ENCODE data around the gene MRPS5. TPM values are rescaled to one million over a fixed set of nuclear protein-coding genes. Genes with fewer than 3 reads are reported as not detected.
A peak's percentile ranks its signal among the peaks of the same experiment; 100 is the strongest.

MRPS5 gene
- total RNA-seq, 1 donor from 2014 or later, result 57.4 TPM

- peaks cover 4% of the 10 kb centered on the region for H3K4me1 ChIP-seq (ENCODE audit: insufficient read depth, low read length)
- Mint-ChIP-seq H3K4me1 (ENCODE audit: low read depth, unreplicated experiment) (peaks cover 10% of the 10 kb centered on the region), H3K27me3 (ENCODE audit: low read depth, unreplicated experiment) (no peaks in the 10 kb centered on the region), H3K4me3 (ENCODE audit: unreplicated experiment) (peak within 1 kb of the TSS; percentile 97), H3K9me3 (ENCODE audit: unreplicated experiment) (peaks cover 2% of the 10 kb centered on the region), H3K36me3 (ENCODE audit: low read depth, unreplicated experiment) (peaks cover 2% of the 10 kb centered on the region), H3K27ac (ENCODE audit: unreplicated experiment) (peak within 1 kb of the TSS; percentile 99)
- peak within 1 kb of the TSS; percentile 98 for H3K27ac ChIP-seq (ENCODE audit: low read depth, low read length)
- no peak for TF ChIP-seq CTCF (IDR thresholded peaks at IDR 0.05; ENCODE audit: insufficient read depth, low read depth, low read length)
- no peak for TF ChIP-seq EZH2 (IDR thresholded peaks at IDR 0.05; ENCODE audit: insufficient read depth, low read length)
- H3K36me3 ChIP-seq (ENCODE audit: insufficient read depth, low read length), result no peaks in the 10 kb centered on the region
- H3K4me3 ChIP-seq (ENCODE audit: insufficient read depth, low read depth, low read length), result peak within 1 kb of the TSS; percentile 87
- H2AFZ ChIP-seq (ENCODE audit: low read depth, low read length), result peak within 1 kb of the TSS; percentile 97
- H3K9ac ChIP-seq (ENCODE audit: low read length), result peak within 1 kb of the TSS; percentile 92
- H3K79me2 ChIP-seq (ENCODE audit: insufficient read depth, low read length), result peaks cover 49% of the 10 kb centered on the region
- peak within 1 kb of the TSS; percentile 93 for H3K4me2 ChIP-seq (ENCODE audit: low read length)
- FAIRE-seq (no peak), DNase-seq (ENCODE audit: low read depth) (peak; percentile 96)
- H4K20me1 ChIP-seq (ENCODE audit: insufficient read depth, low read length), result peaks cover 5% of the 10 kb centered on the region
- no peaks in the 10 kb centered on the region for H3K27me3 ChIP-seq (ENCODE audit: insufficient read depth, low read length)
- no peaks in the 10 kb centered on the region for H3K9me3 ChIP-seq (ENCODE audit: insufficient read depth, low read depth, low read length)
Observed at GRCh38 chr2:95165371-95166064, 43.9 kb upstream of the MRPS5 start, which contains the start of gene ZNF2. TSS of gene ZNF2 (plus strand) at chr2:95165809. CDS start at chr2:95176227, 10,418 bp downstream.

- TF ChIP-seq EZH2 (IDR thresholded peaks at IDR 0.05; ENCODE audit: insufficient read depth, low read length) (no peak), CTCF (IDR thresholded peaks at IDR 0.05; ENCODE audit: insufficient read depth, low read depth, low read length) (no peak)
- Histone ChIP-seq H3K27me3 (ENCODE audit: insufficient read depth, low read length) (no peaks in the 10 kb centered on the region), H4K20me1 (ENCODE audit: insufficient read depth, low read length) (peaks cover 5% of the 10 kb centered on the region), H3K79me2 (ENCODE audit: insufficient read depth, low read length) (peaks cover 47% of the 10 kb centered on the region), H2AFZ (ENCODE audit: low read depth, low read length) (peak overlapping the region; percentile 97), H3K4me1 (ENCODE audit: insufficient read depth, low read length) (peaks cover 7% of the 10 kb centered on the region), H3K4me2 (ENCODE audit: low read length) (peak overlapping the region; percentile 93), H3K4me3 (ENCODE audit: insufficient read depth, low read depth, low read length) (peak overlapping the region; percentile 87), H3K9ac (ENCODE audit: low read length) (peak overlapping the region; percentile 92), H3K36me3 (ENCODE audit: insufficient read depth, low read length) (no peaks in the 10 kb centered on the region), H3K27ac (ENCODE audit: low read depth, low read length) (peak overlapping the region; percentile 98), H3K9me3 (ENCODE audit: insufficient read depth, low read depth, low read length) (no peaks in the 10 kb centered on the region)
- Mint-ChIP-seq H3K27me3 (ENCODE audit: low read depth, unreplicated experiment) (no peaks in the 10 kb centered on the region), H3K27ac (ENCODE audit: unreplicated experiment) (peak overlapping the region; percentile 99), H3K9me3 (ENCODE audit: unreplicated experiment) (peaks cover 2% of the 10 kb centered on the region), H3K4me3 (ENCODE audit: unreplicated experiment) (peak overlapping the region; percentile 97), H3K4me1 (ENCODE audit: low read depth, unreplicated experiment) (peaks cover 10% of the 10 kb centered on the region), H3K36me3 (ENCODE audit: low read depth, unreplicated experiment) (peaks cover 6% of the 10 kb centered on the region)
- FAIRE-seq, result no peak
- DNase-seq (ENCODE audit: low read depth), result no peak
Observed at GRCh38 chr2:95165030-95165370, 43.4 kb upstream of the MRPS5 start.

All from astrocyte (in vitro differentiated cells and primary cell).